ENCODE measurements around the gene TSEN15.
"Not testable (repeated sequence)": the region's sequence is repeated elsewhere in the genome, so short reads cannot be mapped to it uniquely, and the experiment has no call there.

The TSEN15 gene

GRCh38 chr1:184088037-184088436 is 36.5 kb downstream of the TSEN15 start (continued):
- no peak for TF ChIP-seq ZBTB11 (tag by site-specific recombination; conservative IDR thresholded peaks at IDR 0.05; ENCODE audit: low read depth)
- no peak for TF ChIP-seq ZNF654 (tag by site-specific recombination; IDR thresholded peaks at IDR 0.05; ENCODE audit: low read depth)
- TF ChIP-seq ZNF768 (tag by site-specific recombination; IDR thresholded peaks at IDR 0.05), result no peak
- no peak for TF ChIP-seq ZNF133 (tag by site-specific recombination; IDR thresholded peaks at IDR 0.05)

- H3K36me3 ChIP-seq (ENCODE audit: control insufficient read depth in 2 of 2, insufficient read depth in 1 of 2, low read length in 2 of 2), result no peaks in the 10 kb centered on the region
- POLR2A ChIA-PET, result no interaction called here
- no peak overlapping the region for H3K27ac ChIP-seq (ENCODE audit: extremely low read depth, low read depth, low read length)
- CTCF ChIA-PET, result interaction anchor here (0.5 to 1.2 kb wide), 4 partner anchors 300 to 845 kb away, joined by 3 to 5 read pairs (median 3); no protein-coding TSS in a partner anchor
- no peaks in the 10 kb centered on the region for H3K9me3 ChIP-seq (ENCODE audit: control insufficient read depth, insufficient read depth, low read depth, low read length)
- H3K4me3 ChIP-seq (ENCODE audit: low read depth, low read length), result no peak overlapping the region
- no peaks in the 10 kb centered on the region for H3K4me1 ChIP-seq (ENCODE audit: control insufficient read depth, insufficient read depth, low read length)
- TF ChIP-seq TCF7L2 (IDR thresholded peaks at IDR 0.05; ENCODE audit: borderline replicate concordance, low read depth, low read length), result no peak
Measured at GRCh38 chr1:184093071-184093470, 41.5 kb downstream of the TSEN15 start.

- TF ChIP-seq ZNF302 (tag by site-specific recombination; IDR thresholded peaks at IDR 0.05; ENCODE audit: low read depth) (no peak), ZNF112 (tag by site-specific recombination; IDR thresholded peaks at IDR 0.05) (no peak), ZNF426 (tag by site-specific recombination; IDR thresholded peaks at IDR 0.05) (no peak), ZNF24 (tag by site-specific recombination; IDR thresholded peaks at IDR 0.05) (no peak), ZNF391 (tag by site-specific recombination; IDR thresholded peaks at IDR 0.05; ENCODE audit: borderline replicate concordance, low read depth) (no peak), ZNF704 (tag by site-specific recombination; IDR thresholded peaks at IDR 0.05) (no peak), ZNF658 (tag by site-specific recombination; IDR thresholded peaks at IDR 0.05) (no peak), ZNF132 (tag by site-specific recombination; IDR thresholded peaks at IDR 0.05; ENCODE audit: borderline replicate concordance) (no peak), ZNF677 (tag by site-specific recombination; IDR thresholded peaks at IDR 0.05) (no peak), CTCF (tag by site-specific recombination; IDR thresholded peaks at IDR 0.05) (no peak), GFI1B (tag by site-specific recombination; IDR thresholded peaks at IDR 0.05) (no peak), ZNF830 (tag by site-specific recombination; IDR thresholded peaks at IDR 0.05; ENCODE audit: low read depth) (no peak)
- Histone ChIP-seq H3K4me3 (ENCODE audit: low read depth, low read length) (no peak overlapping the region), H3K36me3 (ENCODE audit: control insufficient read depth in 2 of 2, insufficient read depth in 1 of 2, low read length in 2 of 2) (no peaks in the 10 kb centered on the region), H3K27ac (ENCODE audit: extremely low read depth, low read depth, low read length) (no peak overlapping the region), H3K4me1 (ENCODE audit: control insufficient read depth, insufficient read depth, low read length) (no peaks in the 10 kb centered on the region), H3K9me3 (ENCODE audit: control insufficient read depth, insufficient read depth, low read depth, low read length) (no peaks in the 10 kb centered on the region)
- ChIA-PET CTCF (no interaction called here), POLR2A (no interaction called here)
Measured at GRCh38 chr1:184096005-184096404, 44.5 kb downstream of the TSEN15 start.

- H3K4me1 ChIP-seq (ENCODE audit: control insufficient read depth, insufficient read depth, low read length); H3K27ac ChIP-seq (ENCODE audit: extremely low read depth, low read depth, low read length); POLR2A ChIA-PET; CTCF ChIA-PET; H3K4me3 ChIP-seq (ENCODE audit: low read depth, low read length); H3K36me3 ChIP-seq (ENCODE audit: control insufficient read depth in 2 of 2, insufficient read depth in 1 of 2, low read length in 2 of 2); H3K9me3 ChIP-seq (ENCODE audit: control insufficient read depth, insufficient read depth, low read depth, low read length): not testable (repeated sequence)
Measured at GRCh38 chr1:184096580-184096979, 45.0 kb downstream of the TSEN15 start.

Data from HEK293 (cell line).